Activated T-cell treated with anti-CD3 and anti-CD28 coated beads, Interleukin-2, amount 50 U/mL, for 24 hours (primary cell): ENCODE measurements around the gene CPED1.
"Not testable (repeated sequence)": the region's sequence is repeated elsewhere in the genome, so short reads cannot be mapped to it uniquely, and the experiment has no call there.

Source experiments
- DNase-seq: peaks from one replicate; pipeline ENCODE4 v3.0.0-alpha.2; 2020
- H3K27ac Mint-ChIP-seq: 2 replicates; pipeline ENCODE4 v1.8.0; 2020; ENCODE audit warnings: mild to moderate bottlenecking, mixed read lengths
- H3K27me3 Mint-ChIP-seq: 2 replicates; pipeline ENCODE4 v1.8.0; 2020; ENCODE audit warnings: mixed read lengths
- H3K36me3 Mint-ChIP-seq: 2 replicates; pipeline ENCODE4 v1.8.0; 2020; ENCODE audit warnings: low read depth, mixed read lengths
- H3K4me1 Mint-ChIP-seq: 2 replicates; pipeline ENCODE4 v1.8.0; 2020; ENCODE audit warnings: low read depth, mixed read lengths
- H3K4me3 Mint-ChIP-seq: 2 replicates; pipeline ENCODE4 v1.8.0; 2020; ENCODE audit warnings: mild to moderate bottlenecking, moderate library complexity, mixed read lengths
- H3K9me3 Mint-ChIP-seq: 2 replicates; pipeline ENCODE4 v1.8.0; 2020; ENCODE audit warnings: mixed read lengths

CPED1 gene

DNA sequence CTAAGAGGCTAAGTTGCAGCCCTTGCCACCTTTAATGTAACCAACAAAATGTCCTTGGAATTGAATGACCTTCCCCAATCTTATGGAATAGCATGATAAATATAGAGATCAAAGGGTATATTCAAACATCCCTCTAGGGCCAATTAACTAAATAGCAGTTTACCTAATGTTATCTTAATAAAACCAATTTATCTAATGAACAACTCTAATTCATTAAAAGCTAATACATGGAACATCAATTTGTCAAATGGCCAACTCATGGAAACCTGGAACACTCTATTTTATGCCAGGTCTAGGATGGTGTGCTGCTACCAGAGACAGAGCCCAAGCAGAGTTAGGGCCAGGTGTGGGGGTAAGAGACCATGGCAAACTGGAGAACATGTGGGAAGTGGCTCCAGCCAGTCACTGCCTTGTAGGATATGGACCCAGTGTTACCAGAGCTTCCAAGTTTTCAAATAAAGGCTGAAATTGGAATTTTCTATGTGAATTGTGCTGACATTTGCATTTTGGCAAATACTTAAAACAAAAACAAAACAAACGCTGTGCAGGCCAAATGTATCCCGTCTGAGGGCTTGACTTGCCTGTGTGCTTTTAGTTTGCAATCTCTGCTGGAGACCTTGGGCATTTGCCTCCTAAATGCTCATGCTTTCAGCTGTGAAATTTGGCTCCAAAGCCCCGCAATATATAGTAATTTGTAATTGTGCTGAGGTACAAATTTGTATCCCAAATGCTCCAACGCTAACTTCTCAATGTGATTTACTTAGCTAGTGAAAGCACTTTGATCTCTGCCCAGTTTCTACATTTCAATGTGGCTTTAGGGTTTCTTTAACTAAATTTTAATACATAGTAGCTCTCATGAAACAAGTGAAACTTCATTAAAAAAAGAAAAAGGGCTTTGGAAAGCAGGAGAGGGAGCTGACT, 55.1 kb downstream of the CPED1 start:
- no peak overlapping the region for H3K27ac Mint-ChIP-seq
- no peak for DNase-seq
- no peak overlapping the region for H3K4me3 Mint-ChIP-seq
- no peaks in the 10 kb centered on the region for H3K9me3 Mint-ChIP-seq
- H3K36me3 Mint-ChIP-seq = no peaks in the 10 kb centered on the region
- H3K4me1 Mint-ChIP-seq = no peaks in the 10 kb centered on the region
- peaks cover 7% of the 10 kb centered on the region for H3K27me3 Mint-ChIP-seq

DNA sequence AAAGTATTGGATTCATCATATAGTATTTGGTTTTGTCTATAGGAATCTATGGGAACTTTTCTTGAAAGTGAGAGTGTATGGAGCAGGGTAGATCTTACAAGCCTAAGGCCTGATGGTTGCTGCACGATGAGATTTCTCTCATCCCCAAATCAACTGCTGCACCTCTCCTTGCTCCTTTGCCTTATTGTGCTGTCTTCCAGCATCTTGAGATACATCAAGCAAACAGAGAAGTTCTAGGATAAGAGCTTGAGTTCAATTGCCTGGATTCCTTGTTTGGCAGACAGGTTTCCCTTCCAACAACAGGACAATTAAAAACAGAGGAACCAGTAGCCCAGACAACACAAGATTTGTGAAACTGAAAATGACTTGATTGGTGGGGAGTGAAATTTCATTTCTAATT, 56.6 kb downstream of the CPED1 start:
- no peak for DNase-seq
- H3K27me3 Mint-ChIP-seq = peaks cover 4% of the 10 kb centered on the region

DNA sequence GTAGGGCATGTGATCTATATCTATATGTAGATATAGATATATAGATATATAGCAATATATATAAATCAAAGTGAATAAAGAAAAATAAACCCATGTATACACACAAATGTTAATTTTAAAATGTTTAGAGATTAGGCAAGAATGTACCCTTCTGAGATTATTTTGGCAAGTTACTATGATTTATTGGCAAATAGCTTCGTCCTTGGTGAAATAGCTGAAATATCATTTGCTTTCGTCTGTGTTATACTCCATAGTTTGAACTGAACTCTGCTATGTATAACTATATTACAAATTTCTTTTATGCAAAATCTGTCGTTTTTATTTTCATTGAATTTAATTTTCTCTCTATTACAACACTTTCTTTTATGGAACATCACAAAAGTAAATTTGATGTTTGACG, 57.5 kb downstream of the CPED1 start:
- peaks cover 7% of the 10 kb centered on the region for H3K27me3 Mint-ChIP-seq
- H3K27ac Mint-ChIP-seq = no peak overlapping the region
- H3K36me3 Mint-ChIP-seq = no peaks in the 10 kb centered on the region
- H3K9me3 Mint-ChIP-seq = no peaks in the 10 kb centered on the region
- no peak for DNase-seq
- no peaks in the 10 kb centered on the region for H3K4me1 Mint-ChIP-seq
- H3K4me3 Mint-ChIP-seq = no peak overlapping the region

More for the DNA sequence above, 56.6 kb downstream of the CPED1 start:
- no peaks in the 10 kb centered on the region for H3K4me1 Mint-ChIP-seq
- H3K27ac Mint-ChIP-seq = no peak overlapping the region
- H3K36me3 Mint-ChIP-seq = no peaks in the 10 kb centered on the region
- no peaks in the 10 kb centered on the region for H3K9me3 Mint-ChIP-seq
- no peak overlapping the region for H3K4me3 Mint-ChIP-seq

DNA sequence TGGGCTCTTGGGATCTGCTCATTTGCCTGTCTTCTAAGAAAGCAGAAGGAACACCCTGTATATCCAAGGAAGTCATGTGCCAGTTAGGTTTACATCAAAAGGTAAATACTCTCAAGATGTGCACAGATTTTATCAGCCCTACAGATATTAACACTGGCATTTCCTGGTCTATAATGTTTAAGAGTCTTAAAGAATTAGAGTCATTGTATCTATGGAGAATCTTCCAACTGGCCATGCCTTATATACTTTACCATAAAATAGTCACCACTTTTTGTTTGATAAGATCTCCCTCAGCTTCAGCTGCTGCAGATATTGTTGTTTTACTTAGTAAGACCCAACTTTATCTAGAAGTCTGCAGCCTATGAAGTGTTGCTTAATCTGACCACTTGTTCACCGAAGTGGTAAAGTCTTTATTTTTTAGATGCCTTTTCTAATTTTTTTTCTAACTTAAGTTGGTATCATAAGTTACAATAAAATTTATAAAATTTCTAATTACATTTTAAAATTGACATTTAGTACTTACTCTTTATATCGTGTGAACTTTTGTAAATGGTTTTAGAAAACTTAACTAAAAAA, 58.5 kb downstream of the CPED1 start:
- Mint-ChIP-seq H3K4me1 (no peaks in the 10 kb centered on the region), H3K9me3 (no peaks in the 10 kb centered on the region), H3K27me3 (peaks cover 7% of the 10 kb centered on the region), H3K4me3 (no peak overlapping the region), H3K27ac (no peak overlapping the region), H3K36me3 (no peaks in the 10 kb centered on the region)
- no peak for DNase-seq

DNA sequence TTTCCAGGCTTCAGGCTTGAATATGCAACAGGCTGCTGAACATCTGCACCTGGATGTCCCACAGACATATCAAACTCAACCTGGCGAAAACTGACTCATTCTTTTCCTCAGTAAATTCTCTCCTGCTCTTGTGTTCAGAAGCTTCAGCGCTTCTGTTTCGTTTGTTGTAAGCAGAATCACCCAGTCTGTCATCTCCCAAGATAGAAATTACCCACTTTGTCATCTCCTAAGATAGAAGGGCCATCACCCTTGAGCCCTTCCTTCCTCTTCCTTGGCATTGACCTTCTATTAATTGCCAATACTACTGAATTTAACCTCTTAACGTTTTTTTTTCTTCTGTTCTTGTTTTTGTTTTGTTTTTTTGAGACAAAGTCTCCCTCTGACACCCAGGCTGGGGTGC, 59.7 kb downstream of the CPED1 start:
- Mint-ChIP-seq H3K27ac (no peak overlapping the region), H3K4me3 (no peak overlapping the region), H3K27me3 (peaks cover 7% of the 10 kb centered on the region), H3K9me3 (no peaks in the 10 kb centered on the region), H3K4me1 (no peaks in the 10 kb centered on the region), H3K36me3 (no peaks in the 10 kb centered on the region)
- DNase-seq = no peak

DNA sequence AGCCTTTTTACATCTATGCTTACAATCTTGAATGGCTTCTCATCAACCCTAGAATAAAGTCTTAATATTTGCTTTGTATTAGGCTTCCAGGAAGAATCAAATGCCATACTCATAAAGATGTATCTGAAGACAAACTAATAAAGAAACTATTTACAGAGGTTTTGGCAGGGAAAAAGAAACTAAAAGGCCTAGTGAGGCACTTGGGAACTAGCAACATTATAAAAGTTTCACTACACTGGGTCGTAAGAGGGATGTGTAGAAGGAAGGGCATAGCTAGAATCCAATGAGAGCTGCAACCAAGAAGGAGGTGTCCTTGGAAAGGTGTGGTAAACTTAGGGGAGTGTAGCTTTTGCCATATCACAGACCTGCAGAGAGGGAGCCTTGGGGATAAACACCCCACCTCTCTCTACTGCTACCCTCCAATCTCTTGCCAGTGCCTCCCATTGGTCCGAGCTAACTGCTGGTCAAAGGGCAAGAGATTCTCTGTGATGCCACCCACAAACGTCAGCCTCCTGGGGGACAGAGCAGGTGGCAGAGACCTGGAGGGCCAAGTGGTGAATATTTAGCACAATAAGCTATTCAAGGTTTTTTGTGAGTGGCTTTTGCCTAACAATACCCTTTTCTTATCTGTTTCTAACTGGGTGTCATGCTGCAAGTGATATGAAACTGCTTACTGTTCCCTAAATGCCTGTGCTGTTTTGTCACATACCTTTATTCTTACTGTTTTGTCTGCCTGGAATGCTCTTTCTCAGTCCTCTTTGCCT, 60.7 kb downstream of the CPED1 start:
- Mint-ChIP-seq H3K27ac (no peak overlapping the region), H3K36me3 (no peaks in the 10 kb centered on the region), H3K9me3 (no peaks in the 10 kb centered on the region), H3K27me3 (peaks cover 7% of the 10 kb centered on the region), H3K4me1 (no peaks in the 10 kb centered on the region), H3K4me3 (no peak overlapping the region)
- no peak for DNase-seq

DNA sequence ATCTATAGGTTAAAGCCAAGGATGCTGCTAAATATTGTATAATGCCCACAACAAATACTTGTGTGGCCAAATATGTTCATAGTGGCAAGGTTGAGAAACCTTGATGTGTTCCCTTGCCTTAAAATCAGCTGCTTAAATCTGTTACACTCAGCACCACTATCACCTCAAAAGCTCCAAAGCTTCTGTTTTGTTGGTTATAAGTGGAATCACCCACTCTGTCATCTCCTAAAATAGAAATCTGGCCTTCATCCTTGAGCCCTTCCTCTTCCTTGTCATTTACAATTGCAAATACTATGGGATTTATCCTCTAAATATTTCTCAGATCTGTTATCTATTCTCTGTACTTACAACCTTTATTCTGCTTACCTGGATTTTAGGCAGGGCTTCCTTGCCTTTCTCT, 61.4 kb downstream of the CPED1 start:
- peaks cover 7% of the 10 kb centered on the region for H3K27me3 Mint-ChIP-seq

DNA sequence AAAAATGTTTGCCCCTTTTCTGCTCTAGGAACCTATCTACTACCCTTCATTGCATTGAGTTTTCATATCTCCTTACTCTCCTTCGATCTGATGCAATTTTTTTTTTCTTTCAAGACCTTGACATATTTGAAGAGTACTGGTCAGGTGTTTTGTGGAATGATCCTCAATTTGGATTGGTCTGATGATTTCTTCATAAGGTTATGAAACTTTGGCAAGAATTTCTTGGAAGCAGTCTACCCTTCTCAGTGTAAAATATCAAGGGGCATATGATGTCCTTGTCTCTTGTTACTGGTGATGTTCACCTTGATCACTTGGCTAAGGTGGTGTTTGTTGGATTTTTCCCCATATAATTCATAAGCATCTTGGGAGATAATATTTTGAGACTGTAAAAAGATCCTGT, 64.7 kb downstream of the CPED1 start:
- H3K9me3 Mint-ChIP-seq = no peaks in the 10 kb centered on the region
- H3K27ac Mint-ChIP-seq = no peak overlapping the region

More for the DNA sequence above, 61.4 kb downstream of the CPED1 start:
- no peak for DNase-seq
- no peak overlapping the region for H3K4me3 Mint-ChIP-seq
- H3K27ac Mint-ChIP-seq = no peak overlapping the region
- H3K9me3 Mint-ChIP-seq = no peaks in the 10 kb centered on the region
- H3K36me3 Mint-ChIP-seq = no peaks in the 10 kb centered on the region
- H3K4me1 Mint-ChIP-seq = peaks cover 2% of the 10 kb centered on the region

DNA sequence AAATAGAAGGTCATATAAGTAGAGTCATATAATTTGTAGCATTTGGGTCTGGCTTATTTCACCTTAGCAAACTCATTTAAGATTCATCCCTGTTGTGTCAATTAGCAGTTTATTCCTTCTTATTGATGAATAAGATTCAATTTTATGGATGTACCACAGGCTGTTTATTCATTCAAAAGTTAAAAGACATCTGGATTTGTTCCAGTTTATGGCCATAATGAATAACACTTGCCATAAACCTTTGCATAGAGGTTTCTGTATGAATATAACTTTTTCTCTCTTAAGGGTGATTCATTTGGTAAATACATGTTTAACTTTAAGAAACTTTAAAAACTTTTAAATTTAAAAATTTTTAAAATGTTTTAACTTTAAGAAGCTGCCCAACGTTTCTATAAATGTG, 66.4 kb downstream of the CPED1 start:
- no peaks in the 10 kb centered on the region for H3K9me3 Mint-ChIP-seq

More for the DNA sequence above, 64.7 kb downstream of the CPED1 start:
- Mint-ChIP-seq H3K4me3 (no peak overlapping the region), H3K36me3 (no peaks in the 10 kb centered on the region), H3K4me1 (peaks cover 2% of the 10 kb centered on the region), H3K27me3 (peaks cover 5% of the 10 kb centered on the region)
- no peak for DNase-seq

DNA sequence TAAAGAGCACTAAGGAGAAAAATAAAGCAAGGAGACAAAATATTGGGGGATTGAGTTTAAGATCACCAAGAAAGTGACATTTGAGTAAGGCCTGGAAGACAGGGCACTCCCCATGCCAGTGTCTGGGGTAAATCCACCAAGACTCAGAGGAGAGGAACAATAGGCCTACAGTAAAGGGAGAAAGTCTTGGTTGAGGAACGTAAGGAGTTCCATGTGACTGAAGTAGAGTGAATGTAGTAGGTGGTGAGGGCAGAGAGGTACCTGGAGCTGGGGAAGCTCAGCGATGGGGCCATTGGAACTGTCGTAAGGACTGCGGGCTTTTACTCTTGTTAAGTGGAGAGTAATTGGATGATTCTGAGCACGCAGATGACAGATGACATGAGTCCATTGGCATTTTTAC, 69.4 kb downstream of the CPED1 start:
- Mint-ChIP-seq H3K4me1 (peaks cover 4% of the 10 kb centered on the region), H3K36me3 (no peaks in the 10 kb centered on the region), H3K27ac (no peak overlapping the region), H3K9me3 (no peaks in the 10 kb centered on the region), H3K27me3 (peaks cover 16% of the 10 kb centered on the region), H3K4me3 (no peak overlapping the region)
- no peak for DNase-seq

More for the DNA sequence above, 66.4 kb downstream of the CPED1 start:
- no peaks in the 10 kb centered on the region for H3K36me3 Mint-ChIP-seq
- no peak for DNase-seq
- H3K4me3 Mint-ChIP-seq = no peak overlapping the region
- no peak overlapping the region for H3K27ac Mint-ChIP-seq
- peaks cover 2% of the 10 kb centered on the region for H3K4me1 Mint-ChIP-seq
- peaks cover 9% of the 10 kb centered on the region for H3K27me3 Mint-ChIP-seq

DNA sequence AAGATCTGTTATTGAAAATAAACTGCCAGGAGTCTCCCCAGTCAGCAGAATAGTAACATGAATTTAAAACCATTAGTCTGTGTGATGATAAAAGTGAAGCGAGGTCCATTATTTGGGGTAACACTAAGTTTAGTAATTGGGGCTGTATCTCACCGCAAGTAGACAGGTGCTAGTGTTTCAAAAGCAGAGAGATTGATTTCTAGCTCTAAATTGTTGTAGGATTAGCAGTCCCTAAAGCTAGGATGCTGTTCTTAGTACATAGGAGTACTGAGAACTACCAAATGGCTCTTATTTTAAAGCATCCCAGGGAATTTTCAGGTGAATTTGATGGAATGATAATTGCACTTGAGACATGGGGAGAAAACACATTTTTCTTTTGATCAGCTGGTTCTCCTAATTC, 70.5 kb downstream of the CPED1 start:
- Mint-ChIP-seq H3K9me3 (no peaks in the 10 kb centered on the region), H3K4me3 (no peak overlapping the region), H3K27me3 (peaks cover 18% of the 10 kb centered on the region), H3K4me1 (peaks cover 5% of the 10 kb centered on the region), H3K36me3 (no peaks in the 10 kb centered on the region), H3K27ac (no peak overlapping the region)
- DNase-seq = no peak

DNA sequence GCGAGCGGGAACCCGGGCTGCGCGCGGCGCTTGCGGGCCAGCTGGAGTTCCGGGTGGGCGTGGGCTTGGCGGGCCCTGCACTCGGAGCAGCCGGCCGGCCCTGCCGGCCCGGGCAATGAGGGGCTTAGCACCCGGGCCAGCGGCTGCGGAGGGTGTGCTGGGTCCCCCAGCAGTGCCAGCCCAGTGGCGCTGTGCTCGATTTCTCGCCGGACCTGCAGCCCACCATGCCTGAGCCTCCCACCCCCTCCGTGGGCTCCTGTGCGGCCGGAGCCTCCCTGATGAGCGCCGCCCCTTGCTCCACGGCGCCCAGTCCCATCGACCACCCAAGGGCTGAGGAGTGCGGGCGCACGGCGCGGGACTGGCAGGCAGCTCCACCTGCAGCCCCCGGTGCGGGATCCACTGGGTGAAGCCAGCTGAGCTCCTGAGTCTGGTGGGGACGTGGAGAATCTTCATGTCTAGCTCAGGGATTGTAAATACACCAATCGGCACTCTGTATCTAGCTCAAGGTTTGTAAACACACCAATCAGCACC, 71.5 kb downstream of the CPED1 start:
- not testable (repeated sequence) for H3K4me3 Mint-ChIP-seq, DNase-seq, H3K27ac Mint-ChIP-seq, H3K36me3 Mint-ChIP-seq, H3K4me1 Mint-ChIP-seq, H3K9me3 Mint-ChIP-seq
- H3K27me3 Mint-ChIP-seq = peaks cover 22% of the 10 kb centered on the region

DNA sequence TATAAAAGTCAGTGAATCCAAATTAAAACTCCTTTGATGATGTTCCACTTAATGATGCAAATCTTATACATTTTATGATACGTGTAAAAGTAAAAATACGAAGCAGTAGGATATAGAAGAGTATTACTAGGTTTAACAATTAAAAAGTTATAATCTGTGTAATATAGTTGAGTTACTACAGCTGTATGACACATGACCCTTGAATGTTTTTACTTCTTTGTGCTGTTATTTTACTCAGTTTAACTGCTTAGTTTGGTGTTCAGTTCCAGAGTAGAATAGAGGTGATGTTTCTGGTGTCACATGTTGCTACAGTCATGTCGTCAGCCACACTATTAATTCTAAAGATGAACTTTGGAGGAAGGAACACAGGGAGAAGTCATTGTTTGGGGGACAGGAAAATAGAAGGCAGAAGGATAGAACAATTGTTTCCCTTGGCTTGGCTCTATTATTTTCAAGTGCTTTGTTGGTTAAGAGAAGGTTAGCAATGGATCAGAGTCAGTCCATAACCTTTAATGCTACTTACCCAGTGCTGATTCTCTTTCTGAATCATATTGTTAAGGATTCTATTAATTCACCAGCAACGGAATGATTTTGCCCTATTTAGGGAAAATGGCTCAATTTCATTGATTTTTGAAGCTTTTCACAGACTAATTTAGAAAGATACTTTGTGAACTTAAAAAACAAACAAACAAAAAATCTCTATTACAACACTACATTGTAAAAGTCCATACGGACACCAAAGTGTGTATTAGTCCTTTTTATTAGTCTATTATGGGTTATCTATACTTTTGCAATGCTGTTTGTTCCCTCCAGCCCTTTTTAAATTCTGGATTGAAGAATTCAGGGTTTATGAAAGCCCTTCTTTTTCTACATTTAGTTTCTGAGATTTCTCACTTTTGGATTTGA, 73.4 kb downstream of the CPED1 start:
- Mint-ChIP-seq H3K27me3 (peaks cover 22% of the 10 kb centered on the region), H3K4me3 (no peak overlapping the region), H3K4me1 (peaks cover 3% of the 10 kb centered on the region), H3K36me3 (no peaks in the 10 kb centered on the region), H3K27ac (no peak overlapping the region), H3K9me3 (no peaks in the 10 kb centered on the region)
- DNase-seq = no peak
